Measurements from ENCODE around the gene R3HDM2.
A peak's percentile ranks its signal among the peaks of the same experiment; 100 is the strongest.

R3HDM2 gene

DNA sequence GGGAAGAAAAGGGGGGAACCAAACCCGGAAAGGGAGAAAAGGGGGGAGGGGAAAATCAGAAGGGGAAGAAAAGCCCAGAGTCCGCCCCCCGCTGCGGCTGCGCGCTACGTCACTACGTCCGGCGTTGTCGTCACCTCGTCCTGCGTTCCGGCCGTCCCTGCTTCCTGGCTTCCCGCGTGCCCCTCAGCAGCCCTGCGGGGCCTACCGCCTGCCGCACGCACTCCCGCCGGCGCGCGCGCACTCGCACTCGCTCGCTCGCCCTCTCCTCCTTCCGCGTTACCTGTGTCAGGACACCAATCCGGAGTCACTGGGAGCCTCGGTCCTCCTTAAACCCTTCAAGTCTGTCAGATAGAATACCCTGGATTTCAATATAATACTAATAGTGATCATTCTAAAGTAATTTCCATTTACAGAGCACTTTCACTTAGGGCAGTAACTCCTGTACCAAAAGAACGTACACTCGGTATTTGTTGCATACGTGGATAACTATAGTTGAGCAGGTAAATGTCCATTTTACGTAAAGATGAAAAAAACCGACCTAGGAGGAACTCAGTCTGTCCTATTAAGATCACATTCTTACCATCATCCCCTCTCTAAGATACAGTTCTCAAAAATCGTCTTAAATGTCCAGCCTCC lies at the start of gene R3HDM2:
Gene R3HDM2, minus strand, starts transcription at position 113 of the 636 bp plus-strand sequence. CDS start 120,615 bp downstream, outside the sequence.
- DNase-seq: peak; percentile 96

DNA sequence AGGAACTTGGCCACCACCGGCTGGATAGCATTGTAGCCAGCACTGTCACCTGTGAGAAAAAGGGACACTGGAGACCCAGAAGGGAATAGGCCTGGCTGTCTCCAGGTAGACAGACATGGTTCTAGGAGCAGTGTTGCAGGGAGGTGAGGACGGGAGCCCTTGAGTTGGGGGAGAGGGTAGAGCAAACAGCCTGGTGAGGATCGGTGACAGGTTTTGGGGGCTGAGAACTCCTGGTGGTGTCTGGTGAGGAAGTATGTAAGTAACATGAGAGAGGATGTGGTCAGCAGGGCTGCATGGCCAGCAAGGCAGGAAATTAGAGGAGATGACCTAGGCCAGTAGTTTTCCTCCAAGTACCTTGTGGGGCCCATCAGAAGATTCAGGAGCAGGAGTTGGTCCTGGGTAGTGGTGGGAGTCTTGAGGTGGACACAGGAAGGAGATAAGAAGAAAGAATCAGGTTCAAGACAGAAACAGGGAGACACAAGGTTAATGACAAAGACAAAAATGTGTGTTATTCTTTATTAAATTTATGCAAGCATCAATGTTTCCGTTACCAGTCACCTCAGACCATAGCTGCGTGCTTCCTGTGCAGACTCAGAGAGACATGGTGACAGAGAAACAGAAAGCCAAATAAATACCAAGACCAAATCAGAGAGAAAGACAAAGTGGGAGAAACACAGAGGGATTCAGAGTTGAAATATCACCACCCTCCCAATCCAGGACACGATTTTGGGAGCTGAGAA lies 48.7 kb upstream of the R3HDM2 start, which contains the start of gene ARHGAP9:
Gene ARHGAP9, minus strand, starts transcription at position 491 of the 740 bp plus-strand sequence. Its CDS starts 460 bp downstream, at position 31.
- peak; percentile 35 for DNase-seq

DNA sequence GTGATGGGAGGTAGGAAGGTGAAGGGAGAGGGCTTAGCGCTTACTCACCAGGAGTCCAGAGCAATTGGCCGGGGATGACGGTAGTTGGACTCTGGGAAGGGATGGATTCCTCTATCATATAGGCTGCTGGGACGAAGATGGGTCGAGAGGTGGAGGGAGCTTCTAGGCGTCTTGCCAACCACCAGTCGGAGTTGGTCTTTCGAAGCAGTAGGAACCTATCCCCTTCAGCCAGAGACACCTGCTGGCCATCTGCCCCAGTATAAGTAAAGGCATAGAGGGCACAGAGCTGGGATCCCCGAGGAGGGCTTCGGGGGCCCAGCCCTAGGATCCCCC lies 48.2 kb upstream of the R3HDM2 start:
- no peak for DNase-seq

DNA sequence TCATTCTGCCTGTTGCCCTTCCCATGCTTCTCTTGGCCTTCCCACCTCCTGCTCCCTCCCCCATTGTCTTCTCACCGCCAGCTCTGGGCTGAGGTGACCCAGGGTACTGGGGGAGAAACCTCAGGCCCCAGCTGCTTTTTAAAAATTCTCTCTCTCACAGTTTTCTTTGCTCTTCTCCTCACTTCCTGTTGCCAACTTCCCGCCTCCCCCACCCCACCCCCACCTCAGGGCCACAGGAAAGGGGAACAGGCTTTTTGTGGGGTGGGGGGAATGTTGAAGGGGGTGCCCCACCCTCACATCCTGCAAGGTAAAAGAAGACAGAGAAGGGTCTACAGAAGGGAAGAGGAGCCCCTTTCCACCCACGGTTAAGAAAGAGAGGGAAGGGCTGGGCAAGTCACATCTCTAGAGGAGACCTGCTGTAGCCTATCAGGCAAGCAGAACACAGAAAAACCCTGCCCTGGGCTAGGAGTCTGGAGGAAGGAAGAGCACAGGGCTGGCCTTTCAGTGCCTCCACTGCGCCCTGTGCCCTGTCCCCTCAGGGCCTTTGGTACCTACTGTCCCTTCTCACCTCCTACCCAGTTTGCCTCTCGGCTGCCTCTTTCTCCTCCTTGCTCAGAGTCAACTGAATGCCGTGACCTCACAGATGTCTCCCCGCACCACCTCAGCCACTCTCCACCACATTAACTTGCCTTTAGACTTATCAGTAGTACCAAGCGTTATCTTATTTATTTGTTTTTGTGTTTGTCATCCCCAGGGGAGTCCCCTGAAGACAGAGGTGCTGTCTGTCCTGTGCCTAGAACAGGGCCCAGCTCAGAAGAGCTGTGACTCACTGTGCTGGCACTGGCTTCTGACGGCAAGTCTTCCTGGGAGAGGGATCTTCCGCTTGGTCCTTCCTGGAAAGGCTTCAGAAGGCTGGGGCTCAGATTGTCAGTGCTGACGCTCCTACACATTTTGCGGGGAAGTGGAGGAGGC lies 47.2 kb upstream of the R3HDM2 start:
- DNase-seq: peak; percentile 67

DNA sequence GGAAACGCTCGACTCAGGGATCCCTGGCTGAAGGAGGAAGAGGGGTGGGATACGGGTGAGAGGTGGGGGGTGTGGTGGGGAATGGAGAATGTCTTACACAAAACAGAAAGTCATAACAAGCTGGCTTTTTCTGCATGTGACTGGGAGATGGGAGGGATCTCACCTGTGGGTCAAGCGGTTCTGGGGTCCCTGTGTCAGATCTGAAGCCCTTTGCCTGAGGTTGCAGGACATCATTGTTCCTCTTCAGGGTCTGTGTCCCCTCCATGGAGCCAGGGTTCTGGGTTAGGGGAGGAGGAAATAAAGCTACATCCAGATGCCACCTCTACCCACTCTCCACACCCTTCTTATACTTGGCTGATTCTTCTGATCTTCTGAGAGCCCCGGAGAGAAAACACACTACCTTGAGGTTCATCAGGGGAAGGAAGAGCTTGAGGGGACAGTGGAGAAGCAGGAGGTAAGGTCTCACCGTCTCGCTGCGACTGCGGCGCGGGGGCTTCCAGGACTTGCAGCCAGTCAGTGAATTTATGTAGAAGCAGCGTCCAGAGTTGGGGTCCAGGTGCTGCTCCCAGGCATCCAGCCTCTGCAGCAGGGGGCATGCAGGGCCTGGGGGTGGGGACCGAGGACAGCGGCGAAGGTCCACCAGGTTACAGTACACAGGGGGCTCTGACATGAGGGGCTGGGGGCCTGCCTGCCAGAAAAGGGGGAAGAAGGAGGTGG lies 46.3 kb upstream of the R3HDM2 start:
- no peak for DNase-seq

DNA sequence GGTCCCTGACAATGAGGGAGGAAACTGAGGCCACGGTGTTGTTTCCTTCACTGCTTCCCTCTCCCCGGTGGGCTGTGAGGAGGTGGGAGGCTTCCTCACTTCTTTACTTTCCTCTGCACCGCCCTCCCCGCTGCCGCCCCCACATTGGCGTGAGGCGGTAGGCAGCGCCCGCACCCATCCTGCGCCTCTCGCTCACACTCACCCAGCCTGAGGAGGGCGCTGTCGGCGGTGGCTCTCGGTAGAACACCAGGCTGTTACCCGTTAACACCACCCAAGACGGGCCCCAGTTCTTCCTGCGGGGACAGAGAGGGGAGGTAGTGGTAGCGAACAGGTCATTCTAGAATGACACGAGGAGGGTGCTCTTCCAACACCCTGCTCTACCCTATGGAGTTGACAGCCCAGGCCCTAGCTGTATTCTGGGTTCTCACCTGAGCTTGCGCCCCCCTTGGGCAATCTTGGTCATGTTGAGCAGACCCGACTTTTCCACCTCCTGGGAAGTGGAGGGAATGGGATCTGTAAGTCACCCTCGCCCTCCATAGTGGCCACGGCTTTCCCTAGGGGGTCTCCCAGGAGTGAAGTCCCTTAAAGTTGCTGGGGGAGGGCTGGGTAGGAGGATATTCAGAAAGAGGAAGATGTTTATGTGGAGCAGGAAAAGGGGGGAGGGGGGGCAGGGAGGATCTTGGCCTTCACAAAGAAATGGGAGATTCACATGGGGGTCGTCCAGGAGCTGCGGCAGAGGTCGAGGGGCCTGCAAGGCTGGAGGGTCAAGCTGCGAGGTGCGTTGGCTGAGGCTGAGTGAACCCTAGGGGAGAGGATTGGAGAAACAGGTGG lies 45.5 kb upstream of the R3HDM2 start:
- DNase-seq: peak; percentile 41

DNA sequence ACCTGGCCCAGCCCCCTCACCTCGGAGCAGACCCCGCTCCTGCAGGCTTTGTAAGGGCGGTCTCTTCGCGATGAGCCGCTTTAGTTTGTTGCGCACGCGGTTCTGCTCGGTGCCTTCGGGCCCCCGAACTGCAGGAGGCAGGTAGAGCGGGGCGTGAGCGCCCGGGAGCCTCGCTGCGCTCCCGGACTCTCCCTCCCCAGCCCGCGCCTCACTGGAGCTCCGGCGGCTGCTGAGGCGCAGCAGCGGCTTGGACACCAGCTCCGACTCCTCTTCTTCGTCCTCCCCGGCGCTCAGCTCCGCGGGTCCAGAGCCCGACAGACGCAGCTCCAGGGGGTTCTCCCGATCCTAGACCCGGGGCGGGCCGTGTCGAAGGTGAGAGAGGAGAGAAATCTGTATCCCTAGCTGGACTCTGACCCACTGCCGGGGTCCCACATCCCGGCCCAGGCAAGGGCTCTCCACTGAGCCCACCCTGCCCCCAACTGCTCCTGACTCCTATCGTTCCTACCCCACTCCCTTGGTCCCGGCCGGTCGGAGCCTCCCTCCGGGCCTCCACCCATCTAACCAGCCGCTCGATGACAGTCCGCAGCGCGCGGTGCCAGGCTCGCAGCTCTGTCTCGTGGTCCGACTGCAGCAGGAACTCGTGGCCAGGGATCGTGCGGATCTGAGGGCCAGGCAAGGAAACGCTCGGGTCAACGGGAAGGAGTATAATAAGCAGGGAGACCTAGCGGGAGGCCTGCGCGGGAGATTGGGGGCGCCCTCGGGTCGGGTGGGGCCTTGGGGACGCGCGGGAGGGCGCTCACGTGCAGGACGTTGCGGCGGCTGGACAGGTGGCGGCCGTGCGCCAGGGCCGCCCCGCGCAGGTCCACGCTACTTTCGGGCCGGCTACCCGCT lies 44.7 kb upstream of the R3HDM2 start:
- no peak for DNase-seq

DNA sequence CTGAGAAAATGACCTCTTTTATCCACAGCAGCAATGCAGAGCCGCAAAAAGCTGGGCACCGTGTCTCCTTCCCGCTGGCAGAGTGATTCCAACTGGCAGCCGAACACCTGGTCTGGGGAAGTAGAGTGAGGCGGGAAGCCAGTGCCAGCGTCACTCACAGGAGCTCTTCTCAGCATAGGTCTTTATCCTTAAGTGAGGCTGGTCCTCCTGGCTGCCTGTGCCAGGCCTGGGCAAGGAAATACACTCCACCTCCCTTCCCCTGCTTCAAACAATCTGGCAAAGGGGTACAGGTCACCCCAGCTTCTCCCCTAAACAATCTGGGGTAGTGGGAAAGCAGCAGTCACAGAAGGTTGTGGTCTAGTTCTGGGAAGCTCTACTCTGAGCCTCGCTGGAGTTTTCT lies 44.0 kb upstream of the R3HDM2 start:
- DNase-seq: no peak

DNA sequence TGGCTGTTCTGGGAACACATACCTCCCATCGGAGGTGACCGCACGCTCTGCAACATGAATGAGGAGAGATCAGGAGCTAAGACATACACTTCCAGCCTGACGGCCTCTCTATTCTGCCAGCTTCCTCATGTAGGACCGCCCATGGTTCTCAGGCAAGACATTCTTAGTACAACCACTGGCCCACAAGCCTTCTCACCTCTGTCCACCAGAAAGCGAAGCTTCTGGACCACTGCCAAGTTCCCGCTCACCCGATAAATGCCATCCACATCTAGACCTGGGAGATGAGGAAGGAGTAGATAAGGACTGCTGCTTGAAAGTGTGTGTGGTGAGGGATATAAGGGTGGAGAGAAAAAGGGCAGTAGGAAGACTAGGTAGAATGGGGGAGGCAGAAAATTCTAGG lies 43.6 kb upstream of the R3HDM2 start:
- DNase-seq: no peak

DNA sequence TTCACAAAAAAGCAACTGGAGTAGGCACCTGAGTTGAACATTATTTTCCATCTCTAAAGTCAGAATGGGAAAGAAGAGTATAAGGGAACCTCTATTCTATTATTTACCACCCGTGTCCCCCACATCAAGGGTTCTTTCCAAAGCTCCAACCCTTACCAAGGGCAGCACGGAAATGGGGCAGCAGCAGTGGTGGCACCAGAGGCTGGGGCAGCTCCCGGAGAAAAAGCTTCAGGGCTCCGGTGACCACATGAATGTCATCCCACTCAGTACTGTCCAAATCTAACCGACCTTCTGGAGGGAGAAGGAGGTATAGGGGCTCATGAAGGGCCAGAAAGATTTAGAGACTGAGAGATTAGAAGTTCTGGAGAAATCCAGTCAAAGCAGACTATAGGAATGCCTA lies 43.0 kb upstream of the R3HDM2 start:
- DNase-seq: no peak

DNA sequence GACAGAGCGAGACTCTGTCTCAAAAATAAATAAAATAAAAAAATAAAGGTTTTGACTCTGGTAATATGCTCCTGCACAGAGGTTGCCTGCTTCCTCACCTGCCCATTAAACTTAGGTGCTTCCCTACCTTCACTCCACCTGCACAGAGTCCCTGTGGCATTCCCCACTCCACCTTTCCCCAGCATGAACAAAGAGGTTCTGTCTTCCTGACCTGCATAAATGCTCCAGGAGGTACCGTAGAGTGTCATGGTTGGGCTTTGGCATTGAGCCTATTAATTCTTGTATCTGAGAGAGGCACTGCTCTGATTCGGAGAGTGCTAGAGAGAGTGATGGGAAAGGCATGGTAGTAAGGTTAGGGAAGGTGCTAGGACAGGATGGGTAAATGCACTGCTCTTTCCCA lies 42.5 kb upstream of the R3HDM2 start:
- DNase-seq: no peak

DNA sequence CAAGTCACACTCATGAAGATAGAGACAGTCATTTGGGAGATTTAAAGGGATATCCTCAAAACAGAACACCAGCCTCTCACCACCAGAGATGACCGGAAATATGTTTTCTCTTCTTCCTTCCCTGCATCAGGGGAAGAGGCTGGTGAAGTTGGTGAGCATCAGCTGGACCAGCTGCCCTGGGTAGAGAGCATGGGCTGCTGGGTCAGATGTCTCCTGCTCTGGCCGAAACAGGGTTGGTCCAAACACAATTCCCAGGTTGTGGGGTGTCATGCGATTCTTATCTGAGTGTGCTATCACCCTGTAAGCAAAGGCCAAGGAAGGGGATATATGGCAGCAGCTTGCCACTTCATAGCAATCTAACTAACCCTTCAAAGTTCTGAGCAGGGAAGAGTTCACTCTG lies 41.5 kb upstream of the R3HDM2 start:
- no peak for DNase-seq

DNA sequence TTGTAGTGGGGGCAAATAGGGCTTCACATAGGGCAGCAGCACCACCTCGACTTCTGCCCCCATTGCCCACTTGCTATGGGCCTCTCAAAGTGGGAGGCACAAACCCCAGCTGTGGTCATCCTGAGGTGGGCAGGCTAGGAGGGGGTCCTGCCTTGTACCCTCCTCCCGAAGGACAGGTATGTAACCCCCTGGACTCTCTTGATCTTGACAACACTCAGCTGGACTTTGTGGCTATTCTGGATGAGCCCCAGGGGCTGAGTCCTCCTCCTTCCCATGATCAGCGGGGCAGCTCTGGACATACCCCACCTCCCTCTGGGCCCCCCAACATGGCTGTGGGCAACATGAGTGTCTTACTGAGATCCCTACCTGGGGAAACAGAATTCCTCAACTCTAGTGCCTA lies 40.8 kb upstream of the R3HDM2 start:
- DNase-seq: no peak

DNA sequence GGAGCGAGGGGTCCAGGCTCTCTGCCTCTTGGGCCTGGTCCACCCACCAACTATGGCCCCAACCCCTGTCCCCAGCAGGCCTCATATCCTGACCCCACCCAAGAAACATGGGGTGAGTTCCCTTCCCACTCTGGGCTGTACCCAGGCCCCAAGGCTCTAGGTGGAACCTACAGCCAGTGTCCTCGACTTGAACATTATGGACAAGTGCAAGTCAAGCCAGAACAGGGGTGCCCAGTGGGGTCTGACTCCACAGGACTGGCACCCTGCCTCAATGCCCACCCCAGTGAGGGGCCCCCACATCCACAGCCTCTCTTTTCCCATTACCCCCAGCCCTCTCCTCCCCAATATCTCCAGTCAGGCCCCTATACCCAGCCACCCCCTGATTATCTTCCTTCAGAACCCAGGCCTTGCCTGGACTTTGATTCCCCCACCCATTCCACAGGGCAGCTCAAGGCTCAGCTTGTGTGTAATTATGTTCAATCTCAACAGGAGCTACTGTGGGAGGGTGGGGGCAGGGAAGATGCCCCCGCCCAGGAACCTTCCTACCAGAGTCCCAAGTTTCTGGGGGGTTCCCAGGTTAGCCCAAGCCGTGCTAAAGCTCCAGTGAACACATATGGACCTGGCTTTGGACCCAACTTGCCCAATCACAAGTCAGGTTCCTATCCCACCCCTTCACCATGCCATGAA lies 40.3 kb upstream of the R3HDM2 start:
- DNase-seq: no peak

DNA sequence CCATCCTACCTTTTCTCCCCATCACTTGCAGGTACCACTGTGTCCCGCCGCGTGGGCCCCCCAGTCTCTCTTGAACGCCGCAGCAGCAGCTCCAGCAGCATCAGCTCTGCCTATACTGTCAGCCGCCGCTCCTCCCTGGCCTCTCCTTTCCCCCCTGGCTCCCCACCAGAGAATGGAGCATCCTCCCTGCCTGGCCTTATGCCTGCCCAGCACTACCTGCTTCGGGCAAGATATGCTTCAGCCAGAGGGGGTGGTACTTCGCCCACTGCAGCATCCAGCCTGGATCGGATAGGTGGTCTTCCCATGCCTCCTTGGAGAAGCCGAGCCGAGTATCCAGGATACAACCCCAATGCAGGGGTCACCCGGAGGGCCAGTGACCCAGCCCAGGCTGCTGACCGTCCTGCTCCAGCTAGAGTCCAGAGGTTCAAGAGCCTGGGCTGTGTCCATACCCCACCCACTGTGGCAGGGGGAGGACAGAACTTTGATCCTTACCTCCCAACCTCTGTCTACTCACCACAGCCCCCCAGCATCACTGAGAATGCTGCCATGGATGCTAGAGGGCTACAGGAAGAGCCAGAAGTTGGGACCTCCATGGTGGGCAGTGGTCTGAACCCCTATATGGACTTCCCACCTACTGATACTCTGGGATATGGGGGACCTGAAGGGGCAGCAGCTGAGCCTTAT lies 39.6 kb upstream of the R3HDM2 start:
- DNase-seq: no peak

DNA sequence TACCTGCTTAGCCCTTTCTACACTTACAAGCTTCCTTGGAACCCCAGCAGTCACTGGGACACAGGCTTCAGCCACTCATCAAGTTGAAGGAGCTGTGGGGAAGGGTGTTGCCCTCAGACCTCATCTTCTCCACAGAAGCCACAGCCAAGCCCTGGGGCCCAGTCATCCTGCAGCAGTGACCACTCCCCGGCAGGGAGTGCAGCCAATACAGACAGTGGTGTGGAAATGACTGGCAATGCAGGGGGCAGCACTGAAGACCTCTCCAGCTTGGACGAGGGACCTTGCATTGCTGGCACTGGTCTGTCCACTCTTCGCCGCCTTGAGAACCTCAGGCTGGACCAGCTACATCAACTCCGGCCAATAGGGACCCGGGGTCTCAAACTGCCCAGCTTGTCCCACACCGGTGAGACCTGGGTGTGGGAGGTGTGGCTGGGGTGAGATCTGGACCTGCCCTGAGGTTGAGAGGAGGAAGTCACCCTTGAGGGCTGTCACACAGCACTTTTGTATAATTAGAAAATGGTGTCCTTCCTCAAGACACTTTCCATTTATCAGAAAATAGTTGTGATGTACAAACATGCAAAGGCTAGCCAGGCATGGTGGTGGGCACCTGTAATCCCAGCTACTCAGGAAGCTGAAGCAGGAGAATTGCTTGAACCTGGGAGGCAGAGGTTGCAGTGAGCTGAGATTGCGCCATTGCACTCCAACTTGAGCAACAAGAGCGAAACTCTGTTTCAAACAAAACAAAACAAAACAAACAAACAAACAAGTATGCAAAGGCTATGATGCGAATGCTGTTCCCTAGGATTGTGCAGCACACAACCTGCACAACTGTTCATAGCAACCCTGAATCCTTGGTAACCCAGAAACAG lies 38.7 kb upstream of the R3HDM2 start:
- no peak for DNase-seq

DNA sequence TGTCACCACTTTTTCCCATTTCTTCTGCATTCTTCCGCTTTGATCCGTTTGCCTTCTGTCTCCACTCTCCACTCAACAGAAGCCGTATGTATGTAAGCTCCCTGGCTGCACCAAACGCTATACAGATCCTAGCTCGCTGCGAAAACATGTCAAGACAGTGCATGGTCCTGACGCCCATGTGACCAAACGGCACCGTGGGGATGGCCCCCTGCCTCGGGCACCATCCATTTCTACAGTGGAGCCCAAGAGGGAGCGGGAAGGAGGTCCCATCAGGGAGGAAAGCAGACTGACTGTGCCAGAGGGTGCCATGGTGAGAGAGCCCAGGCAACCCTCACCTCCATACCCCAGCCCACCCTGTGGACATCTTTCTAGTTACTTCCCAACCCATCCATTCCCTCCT lies 37.1 kb upstream of the R3HDM2 start:
- DNase-seq: no peak

DNA sequence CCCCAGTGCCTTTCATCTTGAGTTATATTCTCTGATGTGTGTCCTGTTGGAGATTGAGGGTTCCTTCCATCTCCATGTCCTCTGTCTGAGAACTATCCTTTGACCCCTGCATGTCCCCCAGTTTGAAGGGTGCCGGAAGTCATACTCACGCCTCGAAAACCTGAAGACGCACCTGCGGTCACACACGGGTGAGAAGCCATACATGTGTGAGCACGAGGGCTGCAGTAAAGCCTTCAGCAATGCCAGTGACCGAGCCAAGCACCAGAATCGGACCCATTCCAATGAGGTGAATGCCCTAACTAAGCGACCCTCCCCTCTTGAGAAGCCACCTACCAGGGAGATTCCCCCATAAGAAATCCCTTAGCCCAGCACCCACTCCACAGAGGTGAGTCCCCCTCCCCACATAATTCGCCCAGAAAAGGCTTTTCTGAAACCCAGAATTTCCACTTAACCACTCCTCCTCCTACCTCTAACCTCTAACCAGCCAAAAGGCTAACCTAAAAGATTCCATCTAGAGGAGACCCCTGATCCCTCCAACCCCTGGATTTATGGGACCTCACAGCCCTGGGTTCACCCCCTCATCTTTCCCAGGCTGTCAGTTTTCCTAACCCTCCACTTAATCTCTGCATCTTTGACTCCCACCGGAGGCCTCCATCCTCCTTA lies 36.5 kb upstream of the R3HDM2 start:
- DNase-seq: no peak

All from inflammatory macrophage treated with lipopolysaccharide for 4 hours (primary cell).